Vagina (tissue), 2 donors: Measurements from ENCODE around the gene LECT2. TPM values are rescaled to one million over a fixed set of nuclear protein-coding genes. Genes with fewer than 3 reads are reported as not detected.

Experiments used
- DNase-seq, 2 donors: peaks; one replicate each; pipeline ENCODE4 v3.0.0-alpha.2; 2017; ENCODE audit errors: extremely low spot score in 2 of 2
- H3K27ac ChIP-seq: fragments of 200-600 bp; sonication (generic); one replicate; pipeline ENCODE4 v1.5.1; 2019
- H3K27me3 ChIP-seq: fragments of 200-600 bp; sonication (generic); one replicate; pipeline ENCODE4 v1.5.1; 2019
- H3K36me3 ChIP-seq, 2 donors: fragments of 200-600 bp; sonication (generic); one replicate each; pipeline ENCODE4 v1.5.1; 2017 to 2019
- H3K4me1 ChIP-seq: fragments of 200-600 bp; sonication (generic); one replicate; pipeline ENCODE4 v1.5.1; 2019
- H3K4me3 ChIP-seq, 2 donors: fragments of 200-600 bp; sonication (generic); 1 replicate in 1 of 2; 2 replicates in 1 of 2; pipeline ENCODE4 v1.5.1; 2016 to 2019
- H3K9me3 ChIP-seq: fragments of 200-600 bp; sonication (generic); one replicate; pipeline ENCODE4 v1.5.1; 2019
- POLR2A ChIP-seq, 2 donors: fragments of 450-650 bp; IDR thresholded peaks; one replicate each; pipeline ENCODE4 v1.6.1; 2017; ENCODE audit warnings: antibody characterized with exemption in 2 of 2, mild to moderate bottlenecking in 2 of 2, moderate library complexity in 2 of 2
- POLR2AphosphoS5 ChIP-seq, 2 donors: sonication (generic); formaldehyde crosslinking; IDR thresholded peaks; one replicate each; pipeline ENCODE4 v1.9.0; 2017; ENCODE audit warnings: antibody characterized with exemption in 2 of 2, mild to moderate bottlenecking in 2 of 2, low read depth in 1 of 2; ENCODE audit not compliant: insufficient read depth in 1 of 2
- intact Hi-C: fragments of 100-400 bp; cut with DNase I; formaldehyde crosslinking; loops from one replicate; pipeline ENCODE4 v1.15.1; 2023
- total RNA-seq: library from RNA; depleted of rRNA; stranded (reverse); fragments of >200 nt; gene quantifications from one replicate; pipeline ENCODE4 v1.2.3, GENCODE V29; 2016
- TF ChIP-seq, protein P1 (sequence below), 3 experiments: fragments of 450-650 bp in 2 of 3; fragments of 200-600 bp in 1 of 3; sonication (generic) in 1 of 3; IDR thresholded peaks; one replicate each; pipeline ENCODE4 v1.5.1; 2017 to 2019; ENCODE audit warnings: antibody characterized with exemption in 3 of 3, mild to moderate bottlenecking in 2 of 3, moderate library complexity in 2 of 3

The LECT2 gene
- total RNA-seq, 1 donor from 2014 or later = not detected

DNA sequence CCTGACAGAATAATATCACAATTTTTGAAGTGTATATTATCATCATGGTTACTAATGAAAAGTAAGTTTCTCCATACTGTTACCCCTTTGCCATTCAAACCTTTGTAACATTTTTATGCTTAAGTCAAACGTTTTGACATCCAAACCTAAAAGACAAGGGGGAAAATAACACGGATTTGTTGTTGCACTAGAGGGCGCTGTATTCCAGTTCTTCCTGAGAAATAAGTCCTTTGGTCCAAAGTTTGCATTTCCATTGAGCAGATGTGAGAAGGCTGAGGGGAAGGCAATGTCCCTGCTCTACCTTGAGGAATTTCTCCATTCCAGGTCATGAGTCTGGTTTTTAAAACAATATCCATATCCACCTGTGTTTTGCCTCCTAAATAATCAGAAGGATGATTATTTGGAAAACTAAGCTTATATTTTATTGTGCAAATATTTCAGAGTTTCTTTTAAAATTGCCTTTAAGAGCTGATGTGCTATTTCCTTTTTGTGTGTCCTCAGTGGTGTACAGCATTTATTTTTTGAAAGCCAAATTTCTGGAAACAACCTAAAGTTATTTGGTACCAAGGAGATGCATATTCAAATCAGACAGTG lies 9.7 kb downstream of the LECT2 start:
- H3K27ac ChIP-seq = no peak overlapping the region
- no peaks in the 10 kb centered on the region for H3K9me3 ChIP-seq
- no peaks in the 10 kb centered on the region for H3K27me3 ChIP-seq
- no peaks in the 10 kb centered on the region for H3K4me1 ChIP-seq
- H3K4me3 ChIP-seq = no peak overlapping the region
- no peak for DNase-seq
- intact Hi-C loops = loop anchor here (5.0 kb wide), 1 partner anchor 137 kb away; no protein-coding TSS in a partner anchor
- TF ChIP-seq POLR2A (IDR thresholded peaks at IDR 0.05) (no peak), POLR2AphosphoS5 (IDR thresholded peaks at IDR 0.05; ENCODE audit: insufficient read depth in 1 of 2, low read depth in 1 of 2) (peak in 1 of 2 donors; percentile 19)
- TF ChIP-seq, protein P1, sequence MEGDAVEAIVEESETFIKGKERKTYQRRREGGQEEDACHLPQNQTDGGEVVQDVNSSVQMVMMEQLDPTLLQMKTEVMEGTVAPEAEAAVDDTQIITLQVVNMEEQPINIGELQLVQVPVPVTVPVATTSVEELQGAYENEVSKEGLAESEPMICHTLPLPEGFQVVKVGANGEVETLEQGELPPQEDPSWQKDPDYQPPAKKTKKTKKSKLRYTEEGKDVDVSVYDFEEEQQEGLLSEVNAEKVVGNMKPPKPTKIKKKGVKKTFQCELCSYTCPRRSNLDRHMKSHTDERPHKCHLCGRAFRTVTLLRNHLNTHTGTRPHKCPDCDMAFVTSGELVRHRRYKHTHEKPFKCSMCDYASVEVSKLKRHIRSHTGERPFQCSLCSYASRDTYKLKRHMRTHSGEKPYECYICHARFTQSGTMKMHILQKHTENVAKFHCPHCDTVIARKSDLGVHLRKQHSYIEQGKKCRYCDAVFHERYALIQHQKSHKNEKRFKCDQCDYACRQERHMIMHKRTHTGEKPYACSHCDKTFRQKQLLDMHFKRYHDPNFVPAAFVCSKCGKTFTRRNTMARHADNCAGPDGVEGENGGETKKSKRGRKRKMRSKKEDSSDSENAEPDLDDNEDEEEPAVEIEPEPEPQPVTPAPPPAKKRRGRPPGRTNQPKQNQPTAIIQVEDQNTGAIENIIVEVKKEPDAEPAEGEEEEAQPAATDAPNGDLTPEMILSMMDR (IDR thresholded peaks at IDR 0.05) = peak; percentile 79 to 82 (median 81)
- no peaks in the 10 kb centered on the region for H3K36me3 ChIP-seq

DNA sequence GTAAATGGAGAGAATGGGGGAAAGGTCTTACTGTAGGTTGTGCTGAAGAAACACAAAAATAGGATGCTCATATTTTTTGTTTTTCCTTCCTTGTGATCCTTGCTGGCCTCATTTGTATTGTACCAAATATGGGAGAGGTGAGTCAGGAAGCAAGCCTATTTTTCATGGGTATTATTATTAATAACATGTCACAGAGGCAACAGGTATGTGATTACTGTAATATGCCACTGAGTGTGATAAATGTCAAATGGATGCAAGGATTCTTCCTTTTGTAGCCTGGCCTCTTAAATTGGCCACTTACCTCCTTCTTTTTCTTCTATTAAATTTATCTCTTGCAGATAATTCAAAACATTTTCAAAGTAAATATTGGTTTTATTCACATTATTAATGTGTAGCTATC lies 10.2 kb downstream of the LECT2 start:
- no peak overlapping the region for H3K4me3 ChIP-seq
- H3K36me3 ChIP-seq = no peaks in the 10 kb centered on the region
- TF ChIP-seq, protein P1 (IDR thresholded peaks at IDR 0.05) = no peak
- no peak for TF ChIP-seq POLR2AphosphoS5 (IDR thresholded peaks at IDR 0.05; ENCODE audit: insufficient read depth in 1 of 2, low read depth in 1 of 2)
- H3K9me3 ChIP-seq = no peaks in the 10 kb centered on the region
- H3K27me3 ChIP-seq = no peaks in the 10 kb centered on the region
- H3K27ac ChIP-seq = no peak overlapping the region
- H3K4me1 ChIP-seq = no peaks in the 10 kb centered on the region
- intact Hi-C loops = no loop called here
- DNase-seq = no peak

DNA sequence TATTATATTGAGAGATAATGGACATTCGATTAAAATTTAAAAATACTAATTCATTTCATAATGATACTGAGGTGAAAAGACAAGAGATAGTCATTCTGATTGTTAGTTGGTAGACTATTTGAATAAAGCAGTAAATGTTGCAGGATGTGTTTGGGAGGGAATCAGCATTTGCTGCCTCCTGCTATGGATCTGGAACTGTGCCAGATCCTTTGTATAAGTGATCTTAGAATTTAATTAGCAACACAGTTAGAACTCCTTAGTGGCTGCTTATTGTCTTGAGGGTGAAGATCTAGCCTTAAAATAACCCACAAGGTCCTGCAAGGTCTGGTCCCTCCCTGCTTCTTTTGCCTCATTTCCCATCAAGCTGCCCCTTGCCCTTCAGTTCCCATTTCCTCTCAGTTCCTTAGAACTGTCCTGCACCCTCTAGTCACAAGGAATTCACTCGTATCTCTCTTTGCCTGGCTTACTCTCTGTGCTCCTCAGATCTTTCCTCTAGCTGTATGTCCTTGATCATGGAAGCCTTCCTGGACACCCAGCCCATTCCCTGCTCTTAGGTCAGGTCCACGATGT lies 12.5 kb downstream of the LECT2 start:
- no peak for TF ChIP-seq POLR2AphosphoS5 (IDR thresholded peaks at IDR 0.05; ENCODE audit: insufficient read depth in 1 of 2, low read depth in 1 of 2)
- TF ChIP-seq POLR2A (IDR thresholded peaks at IDR 0.05) = no peak
- TF ChIP-seq, protein P1 (IDR thresholded peaks at IDR 0.05) = no peak
- Histone ChIP-seq H3K4me3 (no peak overlapping the region), H3K36me3 (no peaks in the 10 kb centered on the region), H3K27me3 (no peaks in the 10 kb centered on the region), H3K27ac (no peak overlapping the region), H3K9me3 (no peaks in the 10 kb centered on the region), H3K4me1 (no peaks in the 10 kb centered on the region)
- no peak for DNase-seq
- intact Hi-C loops = no loop called here

DNA sequence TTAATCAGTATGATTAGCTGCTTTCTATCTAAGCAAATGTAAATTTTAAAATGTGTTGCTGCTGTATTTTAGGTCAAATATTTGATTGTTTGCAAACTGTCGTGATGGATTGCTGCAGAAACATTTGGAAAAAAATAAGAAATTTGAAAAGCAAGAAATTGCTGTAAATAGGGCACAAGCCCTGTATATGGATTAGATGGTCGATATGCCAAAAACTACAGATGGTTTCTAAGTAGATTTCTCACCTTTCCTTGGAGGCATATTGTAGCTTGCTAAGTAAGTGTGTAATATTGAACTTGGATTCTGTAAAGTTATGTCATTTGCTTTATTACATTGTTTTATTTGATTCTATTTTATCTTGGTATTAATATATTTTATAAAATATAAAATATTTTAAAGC lies 13.1 kb downstream of the LECT2 start:
- intact Hi-C loops = no loop called here
- TF ChIP-seq POLR2A (IDR thresholded peaks at IDR 0.05) (no peak), POLR2AphosphoS5 (IDR thresholded peaks at IDR 0.05; ENCODE audit: insufficient read depth in 1 of 2, low read depth in 1 of 2) (no peak)
- TF ChIP-seq, protein P1 (IDR thresholded peaks at IDR 0.05) = no peak
- no peak overlapping the region for H3K4me3 ChIP-seq
- no peaks in the 10 kb centered on the region for H3K27me3 ChIP-seq
- DNase-seq = no peak
- no peaks in the 10 kb centered on the region for H3K9me3 ChIP-seq
- no peak overlapping the region for H3K27ac ChIP-seq
- no peaks in the 10 kb centered on the region for H3K4me1 ChIP-seq
- no peaks in the 10 kb centered on the region for H3K36me3 ChIP-seq

DNA sequence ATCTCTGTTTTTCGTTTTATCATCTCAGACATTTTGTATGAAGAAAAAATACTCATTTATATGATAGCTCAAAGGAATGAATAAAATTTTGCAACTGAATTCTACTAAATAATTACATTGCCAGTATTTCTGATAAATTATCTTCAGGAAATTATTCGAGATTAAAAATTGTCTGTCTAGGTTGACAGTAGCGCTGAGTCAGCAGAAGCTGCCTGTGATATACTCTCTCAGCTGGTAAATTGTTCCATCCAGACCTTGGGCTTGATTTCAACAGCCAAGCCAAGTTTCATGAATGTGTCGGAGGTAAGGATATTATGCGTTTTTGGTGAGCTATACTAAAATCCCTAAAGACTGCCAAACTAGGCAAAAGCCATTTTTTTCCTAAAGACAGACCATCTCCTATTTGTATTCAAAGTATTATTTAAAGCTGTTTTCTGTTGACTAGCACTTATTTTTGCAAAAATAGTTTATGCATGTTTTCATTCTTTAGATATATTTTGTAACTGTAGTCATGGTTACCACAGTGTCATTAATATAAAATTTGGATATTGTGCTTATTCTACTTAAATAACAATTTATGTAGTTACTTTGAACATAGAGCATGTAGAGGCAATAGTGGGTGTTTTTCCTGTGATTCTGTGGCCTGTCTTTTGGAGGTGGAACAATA lies 17.4 kb downstream of the LECT2 start:
- intact Hi-C loops = no loop called here
- Histone ChIP-seq H3K36me3 (no peaks in the 10 kb centered on the region), H3K27me3 (no peaks in the 10 kb centered on the region), H3K4me3 (no peak overlapping the region), H3K4me1 (no peaks in the 10 kb centered on the region), H3K27ac (no peak overlapping the region), H3K9me3 (no peaks in the 10 kb centered on the region)
- TF ChIP-seq, protein P1 (IDR thresholded peaks at IDR 0.05) = no peak
- TF ChIP-seq POLR2AphosphoS5 (IDR thresholded peaks at IDR 0.05; ENCODE audit: insufficient read depth in 1 of 2, low read depth in 1 of 2) (no peak), POLR2A (IDR thresholded peaks at IDR 0.05) (no peak)
- DNase-seq = no peak
